ENCODE results near the gene UNC45A.

GRCh38 chr15:90890839-90891238, 44.2 kb upstream of the UNC45A start:
- TF ChIP-seq, protein P1, sequence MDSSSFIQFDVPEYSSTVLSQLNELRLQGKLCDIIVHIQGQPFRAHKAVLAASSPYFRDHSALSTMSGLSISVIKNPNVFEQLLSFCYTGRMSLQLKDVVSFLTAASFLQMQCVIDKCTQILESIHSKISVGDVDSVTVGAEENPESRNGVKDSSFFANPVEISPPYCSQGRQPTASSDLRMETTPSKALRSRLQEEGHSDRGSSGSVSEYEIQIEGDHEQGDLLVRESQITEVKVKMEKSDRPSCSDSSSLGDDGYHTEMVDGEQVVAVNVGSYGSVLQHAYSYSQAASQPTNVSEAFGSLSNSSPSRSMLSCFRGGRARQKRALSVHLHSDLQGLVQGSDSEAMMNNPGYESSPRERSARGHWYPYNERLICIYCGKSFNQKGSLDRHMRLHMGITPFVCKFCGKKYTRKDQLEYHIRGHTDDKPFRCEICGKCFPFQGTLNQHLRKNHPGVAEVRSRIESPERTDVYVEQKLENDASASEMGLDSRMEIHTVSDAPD (CRISPR knock-in tag; IDR thresholded peaks at IDR 0.05): no peak
- no peak for TF ChIP-seq ZFP36 (IDR thresholded peaks at IDR 0.05; ENCODE audit: borderline replicate concordance, low read depth, low read length, partially characterized antibody)
- TF ChIP-seq, protein P2, sequence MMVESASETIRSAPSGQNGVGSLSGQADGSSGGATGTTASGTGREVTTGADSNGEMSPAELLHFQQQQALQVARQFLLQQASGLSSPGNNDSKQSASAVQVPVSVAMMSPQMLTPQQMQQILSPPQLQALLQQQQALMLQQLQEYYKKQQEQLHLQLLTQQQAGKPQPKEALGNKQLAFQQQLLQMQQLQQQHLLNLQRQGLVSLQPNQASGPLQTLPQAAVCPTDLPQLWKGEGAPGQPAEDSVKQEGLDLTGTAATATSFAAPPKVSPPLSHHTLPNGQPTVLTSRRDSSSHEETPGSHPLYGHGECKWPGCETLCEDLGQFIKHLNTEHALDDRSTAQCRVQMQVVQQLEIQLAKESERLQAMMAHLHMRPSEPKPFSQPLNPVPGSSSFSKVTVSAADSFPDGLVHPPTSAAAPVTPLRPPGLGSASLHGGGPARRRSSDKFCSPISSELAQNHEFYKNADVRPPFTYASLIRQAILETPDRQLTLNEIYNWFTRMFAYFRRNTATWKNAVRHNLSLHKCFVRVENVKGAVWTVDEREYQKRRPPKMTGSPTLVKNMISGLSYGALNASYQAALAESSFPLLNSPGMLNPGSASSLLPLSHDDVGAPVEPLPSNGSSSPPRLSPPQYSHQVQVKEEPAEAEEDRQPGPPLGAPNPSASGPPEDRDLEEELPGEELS (CRISPR knock-in tag; IDR thresholded peaks at IDR 0.05): no peak
- TF ChIP-seq TCF7L2 (IDR thresholded peaks at IDR 0.05; ENCODE audit: low read depth, low read length): no peak
- TF ChIP-seq, protein P3, sequence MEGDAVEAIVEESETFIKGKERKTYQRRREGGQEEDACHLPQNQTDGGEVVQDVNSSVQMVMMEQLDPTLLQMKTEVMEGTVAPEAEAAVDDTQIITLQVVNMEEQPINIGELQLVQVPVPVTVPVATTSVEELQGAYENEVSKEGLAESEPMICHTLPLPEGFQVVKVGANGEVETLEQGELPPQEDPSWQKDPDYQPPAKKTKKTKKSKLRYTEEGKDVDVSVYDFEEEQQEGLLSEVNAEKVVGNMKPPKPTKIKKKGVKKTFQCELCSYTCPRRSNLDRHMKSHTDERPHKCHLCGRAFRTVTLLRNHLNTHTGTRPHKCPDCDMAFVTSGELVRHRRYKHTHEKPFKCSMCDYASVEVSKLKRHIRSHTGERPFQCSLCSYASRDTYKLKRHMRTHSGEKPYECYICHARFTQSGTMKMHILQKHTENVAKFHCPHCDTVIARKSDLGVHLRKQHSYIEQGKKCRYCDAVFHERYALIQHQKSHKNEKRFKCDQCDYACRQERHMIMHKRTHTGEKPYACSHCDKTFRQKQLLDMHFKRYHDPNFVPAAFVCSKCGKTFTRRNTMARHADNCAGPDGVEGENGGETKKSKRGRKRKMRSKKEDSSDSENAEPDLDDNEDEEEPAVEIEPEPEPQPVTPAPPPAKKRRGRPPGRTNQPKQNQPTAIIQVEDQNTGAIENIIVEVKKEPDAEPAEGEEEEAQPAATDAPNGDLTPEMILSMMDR (CRISPR knock-in tag; IDR thresholded peaks at IDR 0.05): no peak

All from HepG2 (cell line).